ENCODE results near the gene ECT2L.

Gene ECT2L

DNA sequence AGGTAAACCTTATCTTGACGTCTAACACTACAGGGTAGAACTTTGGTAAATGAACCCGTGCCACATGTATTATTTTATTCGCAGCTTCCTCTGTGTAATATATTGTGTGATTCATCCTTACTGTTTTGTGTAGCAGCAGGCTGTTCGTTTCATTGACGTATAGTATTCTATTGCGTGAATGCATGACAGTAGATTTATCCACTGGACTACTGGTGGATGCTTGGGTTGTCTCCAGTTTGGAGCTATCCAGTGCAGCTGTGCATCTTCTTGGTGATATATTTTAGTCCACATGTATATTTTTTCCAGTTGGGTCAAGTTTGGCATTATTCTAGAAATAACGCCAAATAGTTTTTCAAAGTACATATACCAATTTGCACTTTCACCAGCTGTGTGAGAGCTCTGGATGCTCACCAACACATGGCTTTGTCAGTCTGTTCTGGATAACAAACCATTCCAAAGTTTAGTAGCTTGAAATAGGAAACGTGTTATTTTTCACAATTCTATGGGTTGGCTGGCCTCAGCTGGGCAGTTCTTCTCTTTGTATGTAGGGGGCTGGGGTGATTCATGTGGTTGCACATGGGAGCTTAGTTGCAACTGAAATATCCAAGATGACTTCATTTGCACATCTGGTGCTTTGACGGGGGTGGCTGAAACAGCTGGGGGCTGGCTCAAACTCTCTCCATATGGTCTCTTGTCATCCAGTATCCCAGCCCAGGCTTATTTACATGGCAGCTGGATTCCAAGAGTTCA, 9.3 kb downstream of the ECT2L start:
- DNase-seq (ENCODE audit: low spot score) = no peak

DNA sequence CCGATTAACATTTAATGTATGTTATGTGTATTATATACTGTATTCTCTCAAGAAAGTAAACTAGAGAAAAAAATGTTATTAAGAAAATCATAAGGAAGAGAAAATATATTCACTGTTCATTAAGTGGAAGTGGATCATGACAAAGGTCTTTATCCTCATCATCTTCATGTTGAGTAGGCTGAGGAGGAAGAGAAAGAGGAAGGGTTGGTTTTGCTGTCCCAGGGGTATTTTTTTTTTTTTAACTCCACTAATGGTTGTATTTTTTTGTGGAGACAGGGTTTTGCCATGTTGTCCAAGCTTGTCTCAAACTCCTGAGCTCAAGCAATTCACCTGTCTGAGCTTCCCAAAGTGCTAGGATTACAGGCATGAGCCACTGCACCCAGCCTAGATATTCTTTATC, 11.0 kb downstream of the ECT2L start:
- DNase-seq (ENCODE audit: low spot score) = no peak

DNA sequence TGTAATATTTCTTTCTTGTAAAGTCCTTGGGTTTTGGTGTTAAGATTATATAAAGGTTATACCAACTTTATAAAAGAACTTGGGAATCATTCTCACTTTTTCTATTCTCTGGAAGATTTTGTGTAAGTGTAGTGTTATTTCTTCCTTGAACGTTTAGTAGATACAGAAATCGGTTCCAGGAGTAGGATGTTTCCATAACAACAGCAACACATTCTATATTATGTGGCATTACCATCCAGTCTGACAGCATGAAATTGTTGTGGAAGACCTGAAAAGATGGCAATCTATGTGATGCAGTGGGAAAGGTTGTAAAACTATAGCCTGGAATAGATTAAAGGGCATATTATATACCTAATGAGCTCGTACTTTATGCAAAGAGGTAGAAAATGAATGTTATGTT, 13.8 kb downstream of the ECT2L start:
- no peak for DNase-seq (ENCODE audit: low spot score)

DNA sequence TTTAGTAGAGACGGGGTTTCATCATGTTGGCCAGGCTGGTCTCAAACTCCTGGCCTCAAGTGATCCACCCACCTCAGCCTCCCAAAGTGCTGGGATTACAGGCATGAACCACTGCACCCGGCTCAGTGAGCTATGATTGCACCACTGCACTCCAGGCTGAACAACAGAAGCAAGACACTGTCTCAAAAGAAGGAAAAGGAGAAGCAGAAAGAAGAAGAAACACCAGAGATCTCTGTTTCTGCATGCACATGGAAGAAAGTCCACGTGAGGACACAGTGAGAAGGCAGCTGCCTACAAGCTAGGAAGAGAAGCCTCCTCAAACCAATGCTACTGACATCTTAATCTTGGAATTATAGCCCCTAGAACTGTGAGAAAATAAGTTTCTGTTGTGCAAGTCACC, 16.0 kb downstream of the ECT2L start:
- DNase-seq (ENCODE audit: low spot score) = no peak

DNA sequence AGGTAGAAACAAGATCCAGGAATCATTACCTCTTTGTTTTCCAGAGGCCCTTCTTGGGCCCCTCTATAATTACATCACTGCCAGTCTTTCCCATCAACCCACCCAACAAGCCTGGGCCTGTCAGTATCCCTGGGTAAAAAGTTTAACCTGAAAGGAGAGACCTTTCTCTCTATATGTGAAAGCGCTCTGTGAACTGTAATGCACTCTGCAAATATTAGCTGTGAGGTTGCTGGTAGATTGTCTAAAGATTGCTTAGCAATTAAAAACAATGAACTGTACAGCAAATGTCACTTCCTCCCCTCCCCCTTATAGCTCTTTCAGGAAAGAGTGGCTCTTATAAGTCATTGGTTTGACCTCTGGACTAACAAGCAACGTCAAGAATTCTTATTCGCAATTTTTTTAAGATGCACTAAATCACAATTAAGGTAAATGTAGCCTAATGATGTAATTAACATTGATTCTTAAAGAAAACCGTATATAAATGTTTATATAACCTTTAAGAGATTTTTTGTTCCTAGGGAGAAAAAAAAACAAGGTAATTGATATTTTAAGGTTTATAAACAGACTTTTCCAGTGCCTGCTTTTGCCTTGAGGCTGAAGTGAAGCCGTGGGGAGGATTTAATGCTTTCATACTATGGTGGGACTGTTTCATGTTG, 18.4 kb downstream of the ECT2L start:
- no peak for DNase-seq (ENCODE audit: low spot score)

DNA sequence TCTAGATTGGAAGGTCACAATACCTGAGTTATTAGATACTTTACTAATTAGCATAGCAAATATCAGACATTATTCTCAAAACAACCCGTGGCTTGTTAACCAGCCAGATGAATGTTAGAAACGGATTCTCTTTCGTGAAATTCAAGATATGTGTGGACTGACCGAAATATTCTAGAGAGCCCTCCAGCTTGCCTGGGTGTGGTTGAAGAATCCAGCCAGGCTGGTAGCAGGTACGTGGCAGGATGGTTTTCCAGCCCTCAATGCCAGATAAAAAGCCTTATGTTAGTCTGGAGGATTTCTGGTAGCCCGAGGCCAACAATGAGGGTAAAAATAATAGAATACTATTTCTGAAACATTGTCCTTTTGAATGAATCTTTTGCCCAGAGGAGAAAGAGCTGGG, 19.3 kb downstream of the ECT2L start:
- DNase-seq (ENCODE audit: low spot score) = no peak

DNA sequence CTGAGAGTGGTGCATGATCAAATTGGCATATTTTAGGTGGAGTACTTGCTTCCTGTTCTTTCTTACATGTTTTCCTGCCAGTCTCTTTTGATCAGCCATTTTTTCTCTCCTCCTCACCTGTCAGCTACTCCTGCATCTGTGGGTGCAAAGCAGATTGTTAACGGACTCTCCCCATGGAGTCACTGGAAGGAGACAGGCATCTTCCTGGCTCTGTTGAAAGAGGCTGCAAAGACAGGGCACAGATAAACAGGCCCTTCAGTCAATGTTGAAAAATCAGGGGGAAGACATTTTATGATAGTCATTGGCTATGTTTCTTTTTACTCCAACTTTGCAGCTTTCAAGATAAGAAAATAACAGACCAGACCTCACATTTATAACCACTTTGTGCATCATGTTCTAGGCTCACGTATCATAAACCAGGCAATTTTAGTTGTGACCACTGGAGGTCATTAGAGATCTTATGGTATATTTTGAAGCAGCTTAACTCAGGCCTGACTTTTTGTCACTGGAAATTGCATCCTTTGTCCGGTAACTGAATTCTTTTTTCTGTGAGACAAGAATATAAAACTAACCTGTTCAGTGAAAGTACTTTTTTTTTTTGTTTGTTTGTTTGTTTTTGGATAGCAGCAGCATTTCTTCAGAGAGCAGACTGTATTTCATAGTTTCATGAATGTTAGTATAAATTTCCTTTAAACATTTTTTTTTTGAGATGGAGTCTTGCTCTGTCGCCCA, 20.1 kb downstream of the ECT2L start:
- peak; percentile 36 for DNase-seq (ENCODE audit: low spot score)

DNA sequence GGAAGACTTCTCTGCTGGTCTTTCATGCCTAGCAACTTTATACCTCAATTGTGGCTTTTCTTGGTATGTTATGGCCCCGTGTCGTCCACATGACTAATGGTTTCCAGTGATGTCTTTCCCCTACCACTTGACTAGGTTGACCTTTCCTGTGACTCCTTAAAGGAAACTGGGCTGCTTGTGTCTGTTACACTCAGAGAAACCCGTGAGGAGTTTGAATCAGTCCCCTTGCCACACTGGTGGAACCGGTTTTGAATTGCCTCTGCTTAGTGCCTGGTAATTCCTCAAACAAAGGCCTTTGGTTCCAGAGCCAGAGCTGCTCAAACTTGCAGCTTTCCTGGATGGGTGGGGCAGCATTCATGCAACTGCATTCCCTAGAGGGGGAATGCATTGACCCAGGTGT, 21.9 kb downstream of the ECT2L start:
- peak; percentile 49 for DNase-seq (ENCODE audit: low spot score)

DNA sequence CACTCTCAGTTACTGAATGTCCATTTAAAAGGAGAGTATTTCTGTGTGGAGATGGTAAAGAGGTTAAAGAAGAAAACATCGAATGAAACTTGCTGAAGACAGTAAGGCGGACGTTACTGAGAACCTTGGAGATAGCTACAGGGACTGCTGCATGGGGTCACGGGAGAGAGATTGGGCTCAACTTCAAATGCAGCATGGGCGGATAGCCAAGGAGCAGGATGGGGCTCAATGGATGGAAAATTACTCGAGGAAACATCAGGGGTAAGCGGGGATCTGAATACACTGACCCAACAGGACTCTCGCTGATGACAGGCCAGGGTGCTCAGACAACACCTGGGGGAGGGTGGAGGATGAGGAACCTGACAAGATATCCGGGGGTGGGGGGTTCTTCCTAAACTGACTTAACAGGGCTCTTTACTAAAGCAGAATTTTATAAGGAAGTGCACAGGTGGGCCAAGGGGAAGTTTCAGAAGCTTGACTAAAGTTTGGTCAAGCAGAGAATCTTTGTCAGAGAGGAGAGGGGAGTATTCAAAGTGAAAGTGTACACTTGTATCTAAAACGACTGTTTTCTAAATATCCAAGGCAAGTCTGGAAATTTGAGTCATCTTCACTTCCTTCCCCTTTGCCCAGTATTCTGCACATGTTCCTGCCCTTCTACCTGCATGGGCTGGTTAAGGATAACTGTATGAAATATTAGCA, 22.8 kb downstream of the ECT2L start:
- DNase-seq (ENCODE audit: low spot score) = no peak

DNA sequence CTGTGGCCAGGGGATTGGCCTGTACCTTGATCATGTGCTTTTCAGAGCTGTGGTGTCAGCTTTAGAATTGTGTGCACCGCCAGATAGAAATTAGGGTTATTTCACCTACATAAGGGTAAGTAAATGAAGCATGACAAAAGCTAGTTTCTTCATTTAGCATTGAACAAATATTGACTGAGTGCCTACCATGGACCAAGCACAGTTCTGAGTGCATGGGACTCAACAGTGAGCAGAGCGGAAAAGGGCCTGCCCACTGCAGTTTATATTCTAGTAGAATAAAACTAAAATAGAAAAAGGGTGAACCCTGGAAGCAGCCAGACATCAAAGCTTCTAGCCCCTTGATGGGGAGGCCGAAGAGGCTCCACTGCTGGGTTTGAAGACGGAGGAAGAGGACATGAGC, 25.6 kb downstream of the ECT2L start:
- no peak for DNase-seq (ENCODE audit: low spot score)

DNA sequence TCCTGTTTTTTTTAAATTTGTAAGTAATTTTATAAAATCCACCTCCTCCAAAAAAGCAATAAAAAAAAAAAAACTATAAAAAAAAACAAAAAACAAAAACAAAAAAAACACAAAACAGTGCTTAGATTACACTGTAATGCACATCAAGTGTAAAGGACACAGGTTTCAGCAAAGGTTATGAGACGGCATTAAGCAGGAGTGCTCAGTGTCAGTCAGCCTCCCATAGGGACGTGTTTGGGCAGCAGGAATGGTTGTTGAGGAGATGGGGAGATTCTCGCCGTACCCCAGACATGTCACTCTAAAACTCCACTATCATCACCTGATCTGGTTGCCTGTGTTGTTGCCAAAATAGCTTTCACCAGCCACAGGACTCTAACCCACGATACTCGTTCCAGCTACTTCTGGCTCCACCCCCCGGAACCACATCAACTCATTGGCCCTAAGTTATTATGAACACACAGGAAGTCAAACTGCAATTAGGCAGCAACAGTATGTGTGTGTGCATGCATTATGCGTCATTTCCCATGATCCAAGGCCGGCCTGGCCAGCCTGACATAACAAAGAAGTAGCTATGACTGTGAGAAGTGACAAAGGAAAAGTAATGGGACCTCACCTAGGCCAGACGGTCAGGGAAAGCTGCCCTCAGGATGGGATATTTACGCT, 28.7 kb downstream of the ECT2L start:
- no peak for DNase-seq (ENCODE audit: low spot score)

DNA sequence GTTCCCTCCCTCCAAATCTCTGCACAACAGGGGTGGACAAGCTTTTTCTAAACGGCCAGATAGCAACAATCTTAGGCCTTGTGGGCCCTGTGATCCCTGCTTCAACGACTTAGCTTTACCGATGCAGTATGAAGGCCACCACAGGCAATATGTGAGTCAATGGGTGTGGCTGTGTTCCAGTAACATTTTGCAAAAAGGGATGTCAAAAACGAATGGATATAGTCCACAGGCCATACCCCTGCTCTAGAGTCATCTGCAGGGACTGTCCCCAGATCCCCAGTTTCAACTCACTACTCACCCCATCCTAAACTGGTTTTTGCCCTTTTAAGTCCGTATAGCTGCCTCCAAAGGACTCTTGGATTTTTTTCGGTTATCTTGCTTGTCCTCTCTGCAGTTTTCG, 34.4 kb downstream of the ECT2L start:
- DNase-seq (ENCODE audit: low spot score) = no peak

DNA sequence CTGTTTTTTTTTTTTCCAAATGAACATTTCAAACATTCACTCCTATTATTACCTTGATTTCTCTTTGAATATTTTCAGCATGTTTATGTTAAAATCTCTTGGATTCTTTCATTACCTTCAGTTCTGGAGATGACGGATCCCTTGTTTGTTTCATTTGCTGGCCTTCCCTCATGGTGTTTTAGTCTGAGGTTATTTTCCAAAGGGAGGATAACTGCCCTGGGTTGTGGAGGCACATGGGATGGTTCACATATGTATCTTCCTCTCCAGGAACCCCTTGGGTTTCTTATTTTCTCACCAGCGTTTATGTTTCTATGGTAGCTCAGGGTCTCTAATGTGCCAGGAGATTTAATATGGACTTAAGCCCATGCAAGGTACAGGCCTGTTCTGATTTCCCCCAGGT, 36.3 kb downstream of the ECT2L start:
- no peak for DNase-seq (ENCODE audit: low spot score)

DNA sequence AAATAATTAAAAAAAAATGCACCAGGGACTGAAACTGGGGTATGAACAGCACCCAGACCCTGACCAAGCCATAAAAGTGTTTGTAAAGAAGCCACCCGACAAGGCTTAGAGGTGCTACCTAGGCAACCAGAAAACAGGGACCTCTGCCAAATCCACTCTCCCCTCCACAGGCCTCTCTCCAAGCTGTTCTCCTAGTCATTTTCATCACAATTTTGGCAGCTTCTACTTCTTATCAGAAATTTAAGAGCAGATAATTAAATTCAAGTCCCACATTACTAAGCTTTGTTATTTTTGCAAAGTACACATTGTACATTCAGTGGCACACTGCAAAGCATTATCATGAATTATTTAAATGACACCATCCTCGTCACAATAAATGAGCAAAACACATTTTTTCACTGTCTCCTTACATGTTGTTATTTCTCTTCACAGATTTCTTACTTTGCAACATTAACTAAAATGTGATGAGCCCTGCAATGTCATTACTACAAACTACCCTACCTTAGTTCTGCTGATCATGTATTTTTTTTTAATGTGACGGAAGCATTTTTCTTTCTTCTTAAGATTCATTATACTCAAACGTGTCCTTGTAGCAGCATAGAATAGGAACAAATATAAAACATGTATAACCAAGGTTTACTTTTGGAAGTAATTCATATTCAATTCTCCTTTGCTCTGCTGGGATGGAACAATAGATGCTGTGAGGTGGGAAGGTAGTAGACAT, 38.1 kb downstream of the ECT2L start:
- DNase-seq (ENCODE audit: low spot score) = no peak

DNA sequence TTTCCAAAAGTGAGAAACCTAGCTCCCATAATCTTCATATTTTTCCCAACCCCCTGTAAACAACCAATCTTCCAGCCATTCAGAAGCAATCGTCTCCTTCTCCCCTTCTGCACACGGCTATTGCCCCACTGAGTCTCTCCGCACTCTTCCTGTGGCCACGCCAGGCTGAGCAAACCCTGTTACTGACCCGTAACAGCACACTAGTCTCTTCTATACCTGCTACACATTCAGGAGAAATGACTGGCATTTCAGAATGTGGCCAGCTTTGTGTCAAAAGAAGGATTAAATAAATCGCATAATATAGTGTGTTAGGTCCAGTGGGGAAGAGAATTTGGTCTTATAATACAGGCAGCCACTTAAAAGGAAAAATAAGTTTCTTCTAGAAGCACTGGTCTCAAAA, 41.4 kb downstream of the ECT2L start:
- DNase-seq (ENCODE audit: low spot score) = no peak

DNA sequence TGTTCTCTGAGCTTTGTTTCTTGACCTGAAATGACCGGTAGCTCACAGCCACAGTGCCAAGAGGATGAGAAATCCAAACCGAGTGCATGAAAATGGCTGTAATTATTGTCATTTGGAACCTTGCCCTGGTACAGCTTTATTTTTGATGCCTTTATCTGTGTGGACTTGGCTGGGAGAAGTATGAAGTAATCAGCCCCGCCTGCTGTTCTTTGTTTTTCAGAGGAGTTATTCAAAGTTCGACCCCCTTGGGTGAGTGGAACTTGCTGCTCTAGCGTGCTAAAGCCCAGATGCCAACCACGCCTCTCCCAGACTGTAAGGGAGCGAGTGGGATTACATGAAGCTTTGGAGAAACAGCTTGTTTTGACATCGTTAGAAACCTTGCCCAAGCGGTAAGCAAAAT, 48.3 kb downstream of the ECT2L start:
- DNase-seq (ENCODE audit: low spot score) = no peak

DNA sequence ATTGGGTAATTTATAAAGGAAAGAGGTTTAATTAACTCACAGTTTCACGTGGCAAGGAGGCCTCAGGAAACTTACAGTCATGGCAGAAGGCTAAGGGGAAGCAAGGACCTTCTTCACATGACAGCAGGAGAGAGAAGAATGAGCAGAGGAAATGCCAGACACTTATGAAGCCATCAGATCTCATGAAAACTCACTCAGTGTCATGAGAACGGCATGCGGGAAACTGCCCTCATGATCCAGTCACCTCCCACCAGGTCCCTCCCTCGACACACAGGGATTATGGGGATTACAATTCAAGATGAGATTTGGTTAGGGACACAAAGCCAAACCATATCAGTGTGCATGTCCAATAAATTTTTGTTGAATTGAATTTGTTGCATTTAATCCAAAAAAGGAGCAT, 52.0 kb downstream of the ECT2L start:
- no peak for DNase-seq (ENCODE audit: low spot score)

DNA sequence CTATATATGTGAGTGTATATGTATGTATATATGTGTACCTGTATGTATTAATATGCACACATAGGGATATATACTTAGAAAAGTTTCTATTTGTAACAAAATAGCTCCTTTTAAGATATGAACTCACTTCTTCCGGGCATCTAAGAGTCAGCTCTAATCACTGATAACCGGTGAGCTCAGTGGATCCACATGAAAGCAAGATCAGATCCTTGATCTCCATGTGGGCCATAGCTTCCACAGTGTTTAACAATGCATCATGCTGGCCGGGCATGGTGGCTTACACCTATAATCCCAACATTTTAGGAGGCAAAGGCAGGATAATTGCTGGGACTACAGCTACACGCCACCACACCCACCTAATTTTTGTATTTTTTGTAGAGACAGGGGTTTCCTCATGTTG, 52.6 kb downstream of the ECT2L start:
- no peak for DNase-seq (ENCODE audit: low spot score)

DNA sequence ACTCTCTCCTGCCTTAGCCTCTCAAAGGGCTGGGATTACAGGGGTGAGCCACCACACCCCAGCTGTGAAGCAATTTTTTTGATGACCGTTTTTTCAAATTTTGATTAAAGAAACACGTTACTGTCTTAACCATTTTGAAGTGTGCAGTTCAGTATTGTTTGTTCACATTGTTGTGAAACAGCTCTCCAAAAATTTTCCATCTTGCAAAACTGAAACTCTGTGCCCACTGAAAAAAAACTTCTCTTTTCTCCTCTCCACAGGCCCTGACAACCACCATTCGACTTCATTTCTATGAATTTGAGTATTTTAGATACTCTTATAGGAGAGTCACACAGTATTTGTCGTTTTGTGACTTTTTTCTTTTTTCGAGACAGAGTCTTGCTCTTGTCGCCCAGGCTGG, 53.9 kb downstream of the ECT2L start:
- DNase-seq (ENCODE audit: low spot score) = no peak

DNA sequence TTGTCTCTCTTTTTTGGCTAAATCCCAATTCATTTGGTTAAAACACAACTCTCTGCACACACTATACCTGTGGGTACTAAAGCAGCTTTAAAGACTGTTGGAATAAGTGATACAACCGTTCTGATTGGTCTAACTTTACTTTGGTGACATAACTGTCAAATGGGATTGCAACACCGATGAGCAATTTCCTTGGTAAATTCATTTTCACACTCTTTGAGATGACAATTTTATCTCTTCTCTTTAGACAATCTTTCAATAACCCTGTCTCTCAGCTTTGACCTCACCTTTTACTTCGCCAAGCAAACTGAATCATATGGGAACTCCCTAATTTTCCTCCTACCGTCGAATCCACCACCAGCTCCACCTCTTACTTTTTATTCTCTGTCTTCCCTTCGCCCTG, 60.8 kb downstream of the ECT2L start:
- no peak for DNase-seq (ENCODE audit: low spot score)

DNA sequence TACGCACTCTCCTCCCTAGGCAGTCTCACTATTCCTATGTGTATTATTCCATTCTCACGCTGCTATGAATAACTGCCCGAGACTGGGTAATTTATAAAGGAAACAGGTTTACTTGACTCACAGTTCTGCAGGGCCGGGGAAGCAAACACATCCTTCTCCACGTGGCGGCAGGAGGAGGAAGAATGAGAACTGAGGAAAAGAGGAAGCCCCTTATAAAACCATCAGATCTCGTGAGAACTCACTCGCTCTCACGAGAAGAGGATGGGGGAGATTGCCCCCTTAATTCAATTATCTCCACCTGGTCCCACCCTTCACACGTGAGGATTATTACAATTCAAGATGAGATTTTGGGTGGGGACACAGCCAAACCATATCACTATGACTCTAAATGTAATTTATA, 61.9 kb downstream of the ECT2L start:
- no peak for DNase-seq (ENCODE audit: low spot score)

DNA sequence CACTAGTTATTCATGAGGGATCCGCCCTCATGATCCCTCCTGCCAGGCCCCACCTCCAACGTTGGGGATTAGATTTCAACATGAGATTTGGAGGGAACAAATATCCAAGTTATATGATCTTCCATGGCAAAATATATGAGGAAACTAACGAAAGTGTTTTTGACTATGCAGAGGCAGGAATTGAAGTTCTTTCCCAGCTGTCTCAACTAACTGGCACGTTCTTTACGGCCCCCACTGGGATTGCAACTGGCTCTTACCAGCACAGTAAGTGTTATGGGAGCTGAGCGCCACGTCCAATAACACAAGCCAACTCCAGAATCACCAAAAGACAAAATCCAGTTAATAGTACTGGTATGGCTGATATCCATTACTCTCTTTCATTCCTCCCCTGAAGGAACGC, 66.6 kb downstream of the ECT2L start:
- no peak for DNase-seq (ENCODE audit: low spot score)
